ENCODE results near the gene KCTD2. TPM values are rescaled to one million over a fixed set of nuclear protein-coding genes. Genes with fewer than 3 reads are reported as not detected.

Gene KCTD2
- total and polyA plus RNA-seq, 9 of the 15 experiments (the other 6 are each of a cell fraction or from before 2014, with no cell fraction given) = 1.7 to 32.9 (median 15.8) TPM

GRCh38 chr17:75071478-75072271 is 24.6 kb downstream of the KCTD2 start (continued):
- peak; percentile 52 for TF ChIP-seq MGA (IDR thresholded peaks at IDR 0.05)
- TF ChIP-seq ZBTB11 (CRISPR knock-in tag; IDR thresholded peaks at IDR 0.05) = peak in 1 of 3 experiments; percentile 14; a peak in 2 of 6 replicates
- TF ChIP-seq, protein P1, sequence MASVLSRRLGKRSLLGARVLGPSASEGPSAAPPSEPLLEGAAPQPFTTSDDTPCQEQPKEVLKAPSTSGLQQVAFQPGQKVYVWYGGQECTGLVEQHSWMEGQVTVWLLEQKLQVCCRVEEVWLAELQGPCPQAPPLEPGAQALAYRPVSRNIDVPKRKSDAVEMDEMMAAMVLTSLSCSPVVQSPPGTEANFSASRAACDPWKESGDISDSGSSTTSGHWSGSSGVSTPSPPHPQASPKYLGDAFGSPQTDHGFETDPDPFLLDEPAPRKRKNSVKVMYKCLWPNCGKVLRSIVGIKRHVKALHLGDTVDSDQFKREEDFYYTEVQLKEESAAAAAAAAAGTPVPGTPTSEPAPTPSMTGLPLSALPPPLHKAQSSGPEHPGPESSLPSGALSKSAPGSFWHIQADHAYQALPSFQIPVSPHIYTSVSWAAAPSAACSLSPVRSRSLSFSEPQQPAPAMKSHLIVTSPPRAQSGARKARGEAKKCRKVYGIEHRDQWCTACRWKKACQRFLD (CRISPR knock-in tag; IDR thresholded peaks at IDR 0.05) = peak; percentile 60; the same call in 1 of the 2 replicates
- peak; percentile 35 for TF ChIP-seq ETS2 (tag; IDR thresholded peaks at IDR 0.05; ENCODE audit: borderline replicate concordance, poor library complexity, severe bottlenecking)
- TF ChIP-seq TRIM24 (IDR thresholded peaks at IDR 0.05) = peak in 1 of 2 experiments; percentile 83; a peak in 2 of 4 replicates
